H1 (cell line): ENCODE results near the gene MARCHF10.

Experiments
- EGR1 ChIP-seq: IDR thresholded peaks from 2 replicates; pipeline ENCODE4 v1.6.1; 2011; ENCODE audit warnings: low read depth, low read length, borderline replicate concordance
- EZH2 ChIP-seq: fragments of 200-600 bp; sonication (generic); IDR thresholded peaks from 2 replicates; pipeline ENCODE4 v1.7.1; 2012; ENCODE audit warnings: low read depth, mild to moderate bottlenecking, moderate library complexity, low read length, inconsistent platforms; ENCODE audit not compliant: severe bottlenecking
- GABPA ChIP-seq: IDR thresholded peaks from 2 replicates; pipeline ENCODE4 v1.6.1; 2011; ENCODE audit warnings: mild to moderate bottlenecking, low read length, moderate library complexity, borderline replicate concordance; ENCODE audit not compliant: insufficient read depth
- GTF2F1 ChIP-seq: IDR thresholded peaks from 2 replicates; pipeline ENCODE4 v1.6.1; 2012; ENCODE audit warnings: low read depth, low read length, improper control_type of control experiment, borderline replicate concordance
- KDM1A ChIP-seq: fragments of 200-600, 300-600 bp; sonication (generic); IDR thresholded peaks from 2 replicates; pipeline ENCODE4 v1.7.1; 2016; ENCODE audit warnings: mild to moderate bottlenecking, low read length, borderline replicate concordance
- MAFK ChIP-seq: IDR thresholded peaks from 2 replicates; pipeline ENCODE4 v1.6.1; 2012; ENCODE audit warnings: low read depth, mild to moderate bottlenecking, improper control_type of control experiment, low read length
- SIN3A ChIP-seq, 2 experiments: IDR thresholded peaks in 1 of 2; conservative IDR thresholded peaks in 1 of 2; 2 replicates each; pipeline ENCODE4 v1.6.1; 2011 to 2012; ENCODE audit warnings: low read length in 2 of 2, improper control_type of control experiment in 1 of 2, low read depth in 1 of 2, mild to moderate bottlenecking in 1 of 2
- SUZ12 ChIP-seq: fragments of 200-600 bp; sonication (generic); IDR thresholded peaks from 2 replicates; pipeline ENCODE4 v1.6.1; 2012; ENCODE audit warnings: mild to moderate bottlenecking, inconsistent platforms, low read length, moderate library complexity, mixed read lengths
- TAF1 ChIP-seq: IDR thresholded peaks from 2 replicates; pipeline ENCODE4 v1.6.1; 2011; ENCODE audit warnings: mild to moderate bottlenecking, low read depth, low read length
- TAF7 ChIP-seq: optimal IDR thresholded peaks from 2 replicates; pipeline ENCODE3; 2011; ENCODE audit warnings: low read depth, mild to moderate bottlenecking, inconsistent platforms, low read length, moderate library complexity, borderline replicate concordance
- ZNF274 ChIP-seq: IDR thresholded peaks from 2 replicates; pipeline ENCODE4 v1.7.0; 2012; ENCODE audit warnings: low read length, borderline replicate concordance; ENCODE audit errors: extremely low read depth
- TF ChIP-seq, protein P1 (sequence below), 3 experiments: IDR thresholded peaks; 1 replicate in 2 of 3; 2 replicates in 1 of 3; pipeline versions ENCODE4 v1.5.1 to v1.6.1; 2011; ENCODE audit warnings: low read length in 3 of 3, mild to moderate bottlenecking in 3 of 3, inconsistent platforms in 2 of 3, low read depth in 1 of 3, moderate library complexity in 1 of 3; ENCODE audit not compliant: insufficient read depth in 1 of 3; ENCODE audit errors: control extremely low read depth in 1 of 3
- TF ChIP-seq, protein P2 (sequence below): IDR thresholded peaks from 2 replicates; pipeline ENCODE4 v1.6.1; 2012; ENCODE audit warnings: inconsistent platforms

DNA sequence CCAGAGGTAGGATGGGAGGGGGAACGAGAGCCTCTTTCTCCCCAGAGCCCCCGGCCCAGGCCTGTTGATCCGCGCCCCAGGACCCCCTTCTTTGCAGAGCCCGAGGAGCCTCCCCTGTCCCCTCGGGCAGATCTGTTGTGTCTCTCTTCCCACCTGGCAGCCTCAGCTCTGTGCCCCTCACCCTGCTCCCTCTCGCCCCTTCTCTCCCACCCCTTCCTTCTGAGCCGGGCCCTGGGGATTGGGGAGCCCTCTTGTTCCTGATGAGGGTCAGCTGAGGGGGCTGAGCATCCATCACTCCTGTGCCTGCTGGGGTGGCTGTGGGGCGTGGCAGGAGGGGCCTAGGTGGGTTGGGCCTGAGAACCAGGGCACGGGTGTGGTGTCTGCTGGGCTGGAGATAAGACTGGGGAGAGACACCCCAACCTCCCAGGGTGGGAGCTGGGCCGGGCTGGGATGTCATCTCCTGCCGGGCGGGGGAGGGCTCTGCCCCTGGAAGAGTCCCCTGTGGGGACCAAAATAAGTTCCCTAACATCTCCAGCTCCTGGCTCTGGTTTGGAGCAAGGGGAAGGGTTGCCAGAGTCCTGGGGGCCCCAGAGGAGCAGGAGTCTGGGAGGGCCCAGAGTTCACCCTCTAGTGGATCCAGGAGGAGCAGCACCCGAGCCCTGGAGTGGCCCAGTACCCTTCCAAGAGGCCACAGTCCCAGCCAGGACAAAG lies 115.2 kb downstream of the MARCHF10 start:
- TF ChIP-seq TAF7 (no peak), MAFK (no peak), EGR1 (no peak), TAF1 (no peak), SUZ12 (no peak), GABPA (peak; percentile 33; the same call in 1 of the 2 replicates), EZH2 (no peak), GTF2F1 (no peak), ZNF274 (no peak), KDM1A (no peak), SIN3A (conservative IDR thresholded peaks at IDR 0.05 in 1 of 2, IDR thresholded peaks at IDR 0.05 in 1 of 2; ENCODE audit: low read depth in 1 of 2, low read length in 2 of 2) (no peak)
- TF ChIP-seq, protein P1, sequence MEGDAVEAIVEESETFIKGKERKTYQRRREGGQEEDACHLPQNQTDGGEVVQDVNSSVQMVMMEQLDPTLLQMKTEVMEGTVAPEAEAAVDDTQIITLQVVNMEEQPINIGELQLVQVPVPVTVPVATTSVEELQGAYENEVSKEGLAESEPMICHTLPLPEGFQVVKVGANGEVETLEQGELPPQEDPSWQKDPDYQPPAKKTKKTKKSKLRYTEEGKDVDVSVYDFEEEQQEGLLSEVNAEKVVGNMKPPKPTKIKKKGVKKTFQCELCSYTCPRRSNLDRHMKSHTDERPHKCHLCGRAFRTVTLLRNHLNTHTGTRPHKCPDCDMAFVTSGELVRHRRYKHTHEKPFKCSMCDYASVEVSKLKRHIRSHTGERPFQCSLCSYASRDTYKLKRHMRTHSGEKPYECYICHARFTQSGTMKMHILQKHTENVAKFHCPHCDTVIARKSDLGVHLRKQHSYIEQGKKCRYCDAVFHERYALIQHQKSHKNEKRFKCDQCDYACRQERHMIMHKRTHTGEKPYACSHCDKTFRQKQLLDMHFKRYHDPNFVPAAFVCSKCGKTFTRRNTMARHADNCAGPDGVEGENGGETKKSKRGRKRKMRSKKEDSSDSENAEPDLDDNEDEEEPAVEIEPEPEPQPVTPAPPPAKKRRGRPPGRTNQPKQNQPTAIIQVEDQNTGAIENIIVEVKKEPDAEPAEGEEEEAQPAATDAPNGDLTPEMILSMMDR (IDR thresholded peaks at IDR 0.05; ENCODE audit: control extremely low read depth in 1 of 3, insufficient read depth in 1 of 3, low read depth in 1 of 3, low read length in 3 of 3): peak; percentile 64 to 77 (median 77)
- TF ChIP-seq, protein P2, sequence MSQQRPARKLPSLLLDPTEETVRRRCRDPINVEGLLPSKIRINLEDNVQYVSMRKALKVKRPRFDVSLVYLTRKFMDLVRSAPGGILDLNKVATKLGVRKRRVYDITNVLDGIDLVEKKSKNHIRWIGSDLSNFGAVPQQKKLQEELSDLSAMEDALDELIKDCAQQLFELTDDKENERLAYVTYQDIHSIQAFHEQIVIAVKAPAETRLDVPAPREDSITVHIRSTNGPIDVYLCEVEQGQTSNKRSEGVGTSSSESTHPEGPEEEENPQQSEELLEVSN: no peak
